Nephron progenitor cell (in vitro differentiated cells): ENCODE measurements around the gene KATNA1.

ENCODE experiments used
- DNase-seq: peaks from one replicate; pipeline ENCODE4 v3.0.0; 2021
- H3K27ac Mint-ChIP-seq: 2 replicates; pipeline ENCODE4 v1.8.0; 2021; ENCODE audit warnings: mild to moderate bottlenecking, moderate library complexity, mixed read lengths
- H3K27me3 Mint-ChIP-seq: 2 replicates; pipeline ENCODE4 v1.8.0; 2021; ENCODE audit warnings: mild to moderate bottlenecking, low read depth, mixed read lengths; ENCODE audit not compliant: poor library complexity
- H3K36me3 Mint-ChIP-seq: 2 replicates; pipeline ENCODE4 v1.8.0; 2021; ENCODE audit warnings: low read depth, mixed read lengths
- H3K4me1 Mint-ChIP-seq: 2 replicates; pipeline ENCODE4 v1.8.0; 2021; ENCODE audit warnings: mixed read lengths
- H3K4me3 Mint-ChIP-seq: 2 replicates; pipeline ENCODE4 v1.8.0; 2021; ENCODE audit warnings: mild to moderate bottlenecking, moderate library complexity, mixed read lengths
- H3K9me3 Mint-ChIP-seq: 2 replicates; pipeline ENCODE4 v1.8.0; 2021; ENCODE audit warnings: mild to moderate bottlenecking, moderate library complexity, mixed read lengths
- CTCF ChIP-seq: fragments of 200-600 bp; sonication (generic); IDR thresholded peaks from 2 replicates; pipeline ENCODE4 v1.5.0; 2021; ENCODE audit warnings: antibody characterized with exemption

KATNA1 gene

GRCh38 chr6:149628875-149629510, 19.5 kb downstream of the KATNA1 start:
- DNase-seq: no peak
- TF ChIP-seq CTCF: no peak
- Mint-ChIP-seq H3K36me3 (peaks cover 48% of the 10 kb centered on the region), H3K27ac (peak overlapping the region; percentile 1), H3K9me3 (no peaks in the 10 kb centered on the region), H3K27me3 (no peaks in the 10 kb centered on the region), H3K4me1 (no peaks in the 10 kb centered on the region), H3K4me3 (no peak overlapping the region)

GRCh38 chr6:149627672-149628071, 20.8 kb downstream of the KATNA1 start:
- Mint-ChIP-seq H3K4me1 (no peaks in the 10 kb centered on the region), H3K9me3 (no peaks in the 10 kb centered on the region), H3K36me3 (peaks cover 57% of the 10 kb centered on the region), H3K27ac (no peak overlapping the region), H3K27me3 (no peaks in the 10 kb centered on the region), H3K4me3 (no peak overlapping the region)
- no peak for TF ChIP-seq CTCF
- no peak for DNase-seq

- H3K9me3 Mint-ChIP-seq: peaks cover 18% of the 10 kb centered on the region
- H3K27me3 Mint-ChIP-seq: no peaks in the 10 kb centered on the region
- no peak for TF ChIP-seq CTCF
- peaks cover 74% of the 10 kb centered on the region for H3K36me3 Mint-ChIP-seq
- H3K4me1 Mint-ChIP-seq: no peaks in the 10 kb centered on the region
- H3K27ac Mint-ChIP-seq: no peak overlapping the region
- no peak overlapping the region for H3K4me3 Mint-ChIP-seq
- DNase-seq: no peak
Measured at GRCh38 chr6:149615805-149616204, 32.7 kb downstream of the KATNA1 start.

GRCh38 chr6:149614337-149614736, 34.2 kb downstream of the KATNA1 start:
- Mint-ChIP-seq H3K4me1 (no peaks in the 10 kb centered on the region), H3K9me3 (peaks cover 18% of the 10 kb centered on the region), H3K36me3 (peaks cover 65% of the 10 kb centered on the region), H3K27me3 (no peaks in the 10 kb centered on the region), H3K27ac (no peak overlapping the region), H3K4me3 (no peak overlapping the region)
- DNase-seq: no peak
- TF ChIP-seq CTCF: no peak

GRCh38 chr6:149608381-149608982, 40.0 kb downstream of the KATNA1 start:
- no peak overlapping the region for H3K27ac Mint-ChIP-seq
- no peak overlapping the region for H3K4me3 Mint-ChIP-seq

More at GRCh38 chr6:149608381-149608982, 40.0 kb downstream of the KATNA1 start:
- peaks cover 31% of the 10 kb centered on the region for H3K36me3 Mint-ChIP-seq
- DNase-seq: no peak
- H3K4me1 Mint-ChIP-seq: no peaks in the 10 kb centered on the region
- H3K9me3 Mint-ChIP-seq: peaks cover 11% of the 10 kb centered on the region
- no peaks in the 10 kb centered on the region for H3K27me3 Mint-ChIP-seq
- TF ChIP-seq CTCF: no peak
